HG03196 (cell line): Measurements from ENCODE around the gene SPAG6.
A peak's percentile ranks its signal among the peaks of the same experiment; 100 is the strongest.

Experiments
- ATAC-seq: cut with Tn5 transposase; IDR thresholded peaks from one replicate; pipeline ENCODE4 v1.9.1; 2021; ENCODE audit not compliant: unreplicated experiment

Gene SPAG6

DNA sequence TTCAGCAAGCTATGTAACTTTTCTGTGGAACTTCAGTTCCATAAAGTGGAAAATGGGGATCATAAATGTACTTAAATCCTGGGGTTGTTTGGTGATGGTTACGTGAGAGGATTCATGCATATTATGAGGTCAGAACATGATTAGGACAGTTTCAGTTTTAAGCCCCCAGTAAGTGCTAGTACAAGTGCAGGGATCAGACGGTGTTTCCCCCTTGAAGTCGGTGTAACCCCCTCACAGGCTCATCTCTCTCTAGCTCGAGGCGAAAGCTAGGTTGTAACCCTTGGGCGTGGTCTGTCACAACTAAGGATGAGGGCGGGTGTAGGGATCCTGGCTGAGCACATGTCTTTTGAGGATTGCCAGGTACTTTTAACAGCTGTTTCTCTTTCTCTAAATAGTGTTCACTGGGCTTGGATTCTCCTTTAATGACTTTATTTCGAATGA is 84.7 kb downstream of the SPAG6 start:
- ATAC-seq, result no peak

DNA sequence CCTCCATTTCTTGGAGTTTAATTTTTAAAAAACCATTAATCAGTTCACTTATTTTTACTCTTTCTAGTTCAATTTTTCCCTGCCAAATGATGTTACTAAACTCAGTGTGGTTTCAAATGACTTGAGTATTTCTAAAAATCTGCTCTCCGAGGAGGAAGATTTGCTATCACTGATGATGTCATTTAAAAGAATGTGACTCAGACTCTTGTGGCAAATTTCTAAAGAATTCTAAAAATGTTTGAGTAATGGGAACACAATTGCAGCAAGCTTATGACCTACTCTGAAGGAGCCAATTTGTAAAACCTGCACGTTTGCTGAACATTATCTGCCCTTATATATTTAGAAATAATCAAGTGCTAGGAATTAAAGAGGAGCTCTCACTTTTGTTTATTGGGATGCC is 88.6 kb downstream of the SPAG6 start:
- no peak for ATAC-seq

DNA sequence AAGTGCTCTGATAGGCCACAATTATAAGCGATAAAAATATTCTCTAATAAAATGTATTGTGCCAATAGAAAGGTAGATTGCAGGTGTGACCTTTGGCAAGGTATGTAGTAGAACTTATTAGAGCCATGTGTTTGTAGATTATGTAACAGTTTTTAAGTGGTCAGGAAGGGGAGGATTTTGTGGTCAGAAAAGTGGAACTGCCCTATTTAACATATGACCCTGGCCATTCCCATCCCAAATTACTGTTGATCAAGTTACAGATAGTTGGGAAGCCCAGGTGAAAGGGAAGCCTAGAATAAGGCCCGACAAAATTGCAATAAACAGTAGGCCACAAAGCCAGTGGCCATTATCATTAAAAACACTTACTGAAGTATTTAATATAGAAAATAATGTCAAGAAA is 89.2 kb downstream of the SPAG6 start:
- ATAC-seq, result no peak

DNA sequence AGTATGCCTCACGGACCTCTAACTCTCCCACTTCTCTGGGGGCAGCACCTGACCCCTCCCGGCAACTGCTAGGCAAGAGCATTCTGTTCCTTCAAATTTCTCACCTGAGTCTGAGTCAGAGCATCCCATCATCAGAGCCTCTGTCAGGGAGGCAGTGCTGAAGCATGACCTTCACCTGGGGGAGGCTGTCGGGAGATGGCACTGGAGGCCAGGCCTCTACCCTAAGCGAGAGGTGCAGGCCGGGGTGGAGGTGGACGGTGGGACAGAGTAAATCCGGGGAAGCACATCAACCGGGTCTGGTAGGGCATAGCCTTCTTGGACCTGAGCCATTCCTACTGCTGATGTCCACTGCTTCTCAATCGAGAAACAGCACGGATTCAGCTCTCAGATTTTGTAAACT is 90.4 kb downstream of the SPAG6 start:
- no peak for ATAC-seq

DNA sequence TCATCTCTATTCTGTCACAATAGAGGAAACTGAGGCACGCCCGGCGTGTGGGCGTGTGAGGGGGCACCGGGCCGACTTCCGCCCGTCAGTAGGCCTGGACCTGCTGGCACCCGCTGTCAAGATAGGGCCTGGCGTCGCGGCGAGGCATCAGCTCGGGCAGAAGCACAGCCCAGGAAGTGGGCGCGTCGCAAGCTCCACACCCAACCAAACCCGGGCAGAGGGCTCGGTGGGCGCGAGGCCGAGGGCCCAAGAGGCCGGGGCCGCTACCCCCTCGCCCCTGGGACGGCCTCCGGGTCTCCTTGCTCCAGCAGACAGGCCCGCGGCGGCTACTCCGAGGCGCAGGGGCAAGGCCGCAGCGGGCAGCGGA is 91.2 kb downstream of the SPAG6 start:
- ATAC-seq, result peak; percentile 34

DNA sequence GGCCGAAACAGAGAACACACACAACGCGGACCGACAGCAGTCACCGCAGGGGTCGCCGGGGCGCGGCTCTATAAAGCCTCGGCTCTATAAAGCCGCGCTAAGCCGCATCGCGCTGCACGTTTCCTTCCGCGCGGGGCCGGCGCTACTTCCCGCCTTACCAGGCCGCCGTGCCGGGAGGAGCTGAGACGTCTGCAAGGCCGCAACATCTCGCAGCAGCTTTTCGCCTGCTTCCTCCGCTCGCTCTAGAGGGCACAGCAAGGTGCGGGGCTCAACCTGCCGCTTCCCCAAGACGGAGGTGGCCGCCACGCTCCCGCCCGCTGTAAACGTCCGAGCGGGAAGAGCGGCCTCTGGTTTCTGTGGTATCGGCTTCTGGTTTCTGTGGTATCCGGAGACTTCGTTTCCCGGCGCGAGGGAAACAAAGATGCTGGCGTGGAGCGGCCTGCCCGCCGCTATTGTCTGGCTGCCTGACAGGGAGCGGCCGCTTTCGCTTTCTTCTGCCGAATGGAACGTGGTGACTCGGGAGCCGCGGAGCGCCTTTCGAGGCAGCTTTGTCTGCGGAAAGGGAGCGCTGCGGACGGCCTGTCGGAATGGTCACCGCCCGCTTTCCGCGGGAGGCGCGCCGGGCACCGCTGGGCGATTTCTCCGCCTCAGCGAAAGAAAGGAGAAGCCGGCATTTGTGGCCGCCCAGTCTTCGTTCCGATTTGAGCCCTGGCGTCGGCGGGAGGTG is 91.8 kb downstream of the SPAG6 start:
- ATAC-seq, result peak; percentile 73

DNA sequence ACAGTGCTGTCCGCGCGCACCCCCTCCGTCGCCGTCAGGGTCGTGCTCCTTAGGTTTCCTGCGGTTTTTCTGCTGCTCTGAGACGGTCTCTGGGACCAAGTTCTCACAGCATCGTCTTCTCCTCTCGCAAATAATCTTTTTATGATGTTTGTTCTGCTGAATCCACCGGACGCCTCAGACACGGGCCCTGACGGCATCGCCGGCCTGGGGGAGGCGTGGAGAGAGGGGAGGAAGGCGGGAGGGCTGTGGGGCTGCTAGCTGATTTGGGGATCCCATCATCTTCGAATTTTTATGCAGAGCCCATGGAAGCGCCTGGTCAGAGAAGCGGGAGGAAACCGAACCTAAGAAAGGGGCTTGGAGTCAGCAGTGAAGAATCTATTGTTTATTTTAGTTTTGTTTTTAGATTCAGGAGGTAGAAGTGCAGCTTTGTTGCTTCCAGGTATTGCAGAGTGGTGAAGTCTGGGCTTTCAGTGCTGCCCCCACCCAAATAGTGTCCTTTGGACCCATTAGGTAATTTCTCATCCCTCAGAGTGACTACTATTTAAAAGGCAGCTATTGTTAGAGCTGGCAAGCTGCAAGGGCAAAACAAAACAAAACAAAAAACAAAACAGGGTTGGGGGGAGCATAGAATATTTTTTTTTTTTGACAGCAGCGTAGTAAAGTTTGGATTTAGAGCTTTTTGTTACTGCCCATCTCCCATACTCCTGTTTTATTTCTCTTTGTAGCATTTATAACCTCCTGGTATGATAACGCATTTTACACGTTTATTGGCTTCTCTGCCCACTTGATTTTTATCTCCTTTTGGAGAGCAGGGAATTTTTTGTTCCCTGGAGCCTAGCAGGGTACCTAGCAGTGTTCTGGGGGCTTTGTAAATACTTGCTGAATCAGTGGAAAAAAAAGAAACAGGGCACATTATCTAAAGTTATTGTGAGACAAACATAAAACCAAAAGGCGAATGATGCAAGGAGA is 92.6 kb downstream of the SPAG6 start:
- ATAC-seq, result peak; percentile 17

DNA sequence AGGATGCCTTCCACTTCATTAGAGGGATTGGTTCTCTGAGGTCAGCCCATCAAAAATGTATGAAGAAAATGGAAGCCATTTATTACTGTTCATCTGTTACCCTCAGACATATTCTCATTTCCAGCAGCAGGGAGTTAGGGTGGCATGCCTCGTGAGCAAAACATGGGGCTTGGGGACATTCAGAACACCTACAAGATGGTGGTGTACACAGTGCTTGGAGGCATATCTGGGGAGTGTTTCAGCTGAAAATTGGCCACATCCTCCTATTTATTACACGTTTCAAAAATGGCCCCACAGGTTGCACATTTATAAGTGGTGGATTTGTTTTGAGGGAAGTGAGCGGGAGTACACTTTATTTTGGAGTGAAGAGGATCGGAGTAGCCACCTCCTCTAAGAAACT is 93.4 kb downstream of the SPAG6 start:
- ATAC-seq, result no peak

DNA sequence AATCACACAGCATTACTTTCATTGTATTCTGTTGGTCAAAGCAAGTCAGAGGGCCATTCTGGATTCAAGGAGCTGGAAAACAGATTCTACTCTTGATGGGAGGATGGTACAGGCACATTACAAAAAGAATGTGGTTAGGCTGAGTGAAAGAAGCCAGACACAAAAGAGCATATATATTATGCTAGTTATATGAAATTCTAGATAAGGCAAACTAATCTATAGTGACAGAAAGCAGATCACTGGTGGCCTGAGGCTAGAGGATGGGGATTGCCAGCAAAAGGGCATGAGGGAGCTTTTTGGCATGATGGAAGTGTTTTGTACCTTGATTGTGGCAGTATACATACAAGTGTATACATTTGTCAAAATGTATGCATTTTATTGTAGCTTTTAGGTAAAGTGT is 96.8 kb downstream of the SPAG6 start:
- ATAC-seq, result no peak

DNA sequence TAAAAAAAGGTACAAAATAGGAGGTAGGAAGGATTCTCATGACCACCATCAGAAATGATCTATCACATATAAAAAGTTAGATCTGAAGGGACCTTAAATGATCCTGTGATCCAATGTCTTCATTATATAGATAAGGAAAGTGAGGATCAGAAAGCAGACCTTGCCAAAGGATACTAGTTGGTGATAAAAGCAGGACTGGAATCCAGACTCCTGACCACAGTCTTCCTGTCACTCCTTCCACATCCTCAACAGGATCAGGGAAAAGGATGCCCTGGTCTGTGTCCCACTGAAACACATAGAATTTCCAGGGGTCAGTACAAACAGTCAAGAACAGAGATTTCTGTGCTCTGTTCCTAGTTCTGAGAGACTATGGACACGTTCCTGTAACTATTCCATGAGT is 97.2 kb downstream of the SPAG6 start:
- ATAC-seq, result no peak

DNA sequence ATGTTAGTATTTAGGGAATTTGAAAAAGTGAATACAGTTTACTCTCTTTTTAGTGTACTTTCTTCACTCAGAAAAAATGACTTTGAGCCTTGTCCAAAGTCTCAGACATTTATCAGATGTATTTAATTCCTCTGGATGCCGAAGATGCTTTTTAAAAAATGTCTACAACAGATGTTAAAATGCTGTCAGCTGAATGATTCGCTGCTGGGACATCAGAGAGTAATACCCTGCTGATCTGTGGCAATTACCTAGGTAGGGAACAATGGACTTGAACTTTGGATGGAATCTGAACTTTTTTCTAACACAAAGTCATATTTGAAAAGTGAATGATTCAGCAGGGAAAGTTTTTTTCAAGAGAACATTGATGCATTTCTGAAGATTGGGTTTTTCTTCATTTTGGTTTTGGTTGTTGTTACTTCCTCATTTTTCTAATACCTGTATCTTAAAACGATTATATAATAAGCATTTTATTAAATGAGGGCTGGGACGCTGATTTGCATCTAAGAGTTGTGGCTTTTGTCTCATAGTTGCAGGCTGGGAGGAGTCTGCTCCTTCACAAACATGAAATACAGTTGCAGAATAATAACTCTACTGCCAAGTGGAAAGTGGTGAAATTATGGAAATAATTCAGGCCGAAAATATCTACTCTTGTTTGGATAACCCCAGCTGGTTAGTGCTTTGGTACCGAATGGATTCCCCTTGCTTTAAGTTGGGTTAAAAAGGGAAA is 98.0 kb downstream of the SPAG6 start:
- ATAC-seq, result no peak

DNA sequence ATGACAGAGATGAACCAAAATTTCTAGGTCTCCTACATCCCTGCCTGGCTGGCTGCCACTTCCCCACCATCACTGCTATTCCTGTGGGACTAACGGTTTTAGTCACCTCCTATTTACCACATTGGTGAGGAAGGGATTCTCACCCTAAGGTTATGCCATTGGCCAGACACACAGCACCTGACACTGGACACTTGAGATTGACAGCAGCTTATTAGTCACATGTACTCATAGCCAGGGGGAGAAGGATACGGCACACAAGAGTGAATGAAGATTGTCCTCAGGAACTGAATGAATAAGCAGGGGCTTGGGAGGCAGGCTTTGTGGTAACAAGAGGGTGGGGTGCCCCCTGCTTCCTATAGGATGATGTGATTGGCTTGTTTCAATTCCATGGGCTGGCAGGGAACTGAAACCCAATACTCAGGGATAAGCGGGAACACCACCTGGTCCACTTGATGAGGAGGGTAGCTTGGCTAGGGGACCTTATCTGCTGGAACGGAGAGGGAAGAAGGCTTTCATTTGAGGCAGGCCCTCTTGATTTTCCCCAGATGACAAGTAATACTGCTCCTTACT is 99.0 kb downstream of the SPAG6 start:
- ATAC-seq, result no peak

DNA sequence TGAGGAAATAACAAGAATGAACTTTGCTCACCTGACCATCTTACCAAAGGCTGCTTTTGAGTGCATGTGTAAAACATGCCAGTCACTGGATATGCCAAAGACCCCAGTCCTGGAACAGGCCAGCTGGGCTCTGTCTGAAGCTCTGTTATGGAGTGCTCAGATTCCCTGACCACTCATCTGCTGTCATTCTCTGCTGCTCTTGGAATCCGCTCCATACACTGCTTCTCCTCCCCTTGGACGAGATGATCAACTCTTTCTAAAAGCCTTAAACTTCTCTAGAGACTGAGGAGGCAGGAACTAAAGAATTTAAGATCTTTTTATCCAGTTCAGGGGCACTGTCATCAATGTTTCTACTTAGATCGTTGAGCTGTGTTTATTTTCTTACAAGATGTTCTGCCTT is 100.2 kb downstream of the SPAG6 start:
- no peak for ATAC-seq

DNA sequence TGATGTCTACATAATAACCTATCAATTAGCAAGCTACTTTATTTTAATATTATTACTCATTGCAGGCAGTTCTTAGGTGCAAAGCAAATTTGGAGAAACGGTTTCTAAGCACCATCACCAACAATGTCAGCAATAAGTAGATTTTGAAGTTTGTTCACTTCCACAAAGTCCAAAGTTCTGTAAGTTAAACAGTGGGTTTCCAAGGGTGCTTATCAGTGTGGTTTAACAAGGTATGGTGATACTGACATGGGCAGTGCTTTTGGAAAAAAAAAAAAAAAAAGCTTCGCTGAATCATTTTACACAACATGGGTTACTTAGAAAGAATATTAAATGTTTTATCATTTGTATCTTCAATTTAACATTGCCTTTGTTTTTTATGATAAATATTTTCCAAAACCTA is 101.8 kb downstream of the SPAG6 start:
- no peak for ATAC-seq

DNA sequence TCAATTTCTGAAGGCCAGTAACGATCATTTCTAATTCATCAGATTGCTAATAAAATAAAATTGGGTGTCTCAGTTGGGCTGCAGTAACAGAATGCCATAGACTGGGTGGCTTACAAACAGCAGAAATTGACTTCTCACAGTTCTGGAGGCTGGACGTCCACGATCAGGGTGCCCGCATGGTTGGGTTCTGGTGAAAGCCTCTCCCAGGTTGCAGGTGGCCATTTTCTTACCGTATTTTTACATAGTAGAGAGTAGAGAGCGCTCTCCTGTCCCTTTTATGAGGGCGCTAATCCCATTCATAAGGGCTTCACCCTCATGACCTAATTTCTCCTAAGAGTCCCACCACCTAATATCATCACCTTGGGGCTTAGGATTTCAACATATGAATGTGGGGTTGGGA is 106.0 kb downstream of the SPAG6 start:
- no peak for ATAC-seq

DNA sequence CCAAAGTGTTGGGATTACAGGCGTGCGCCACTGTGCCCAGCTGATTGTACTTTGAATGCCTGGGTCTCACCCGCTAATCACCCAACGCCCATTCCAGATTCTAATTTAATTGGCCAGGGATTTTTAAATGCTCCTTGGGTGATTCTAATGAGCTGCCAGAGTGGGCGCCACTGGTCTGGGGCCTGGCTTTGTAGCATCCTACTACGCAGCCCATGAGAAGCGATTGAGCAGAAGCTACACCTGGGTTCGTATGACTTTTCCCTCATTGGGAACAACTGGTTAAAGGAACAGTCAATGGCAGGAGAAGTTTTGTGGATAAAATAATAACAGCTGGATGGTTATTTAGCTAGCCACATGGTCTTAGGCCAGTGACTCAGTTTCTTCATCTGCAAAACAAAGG is 108.0 kb downstream of the SPAG6 start:
- no peak for ATAC-seq

DNA sequence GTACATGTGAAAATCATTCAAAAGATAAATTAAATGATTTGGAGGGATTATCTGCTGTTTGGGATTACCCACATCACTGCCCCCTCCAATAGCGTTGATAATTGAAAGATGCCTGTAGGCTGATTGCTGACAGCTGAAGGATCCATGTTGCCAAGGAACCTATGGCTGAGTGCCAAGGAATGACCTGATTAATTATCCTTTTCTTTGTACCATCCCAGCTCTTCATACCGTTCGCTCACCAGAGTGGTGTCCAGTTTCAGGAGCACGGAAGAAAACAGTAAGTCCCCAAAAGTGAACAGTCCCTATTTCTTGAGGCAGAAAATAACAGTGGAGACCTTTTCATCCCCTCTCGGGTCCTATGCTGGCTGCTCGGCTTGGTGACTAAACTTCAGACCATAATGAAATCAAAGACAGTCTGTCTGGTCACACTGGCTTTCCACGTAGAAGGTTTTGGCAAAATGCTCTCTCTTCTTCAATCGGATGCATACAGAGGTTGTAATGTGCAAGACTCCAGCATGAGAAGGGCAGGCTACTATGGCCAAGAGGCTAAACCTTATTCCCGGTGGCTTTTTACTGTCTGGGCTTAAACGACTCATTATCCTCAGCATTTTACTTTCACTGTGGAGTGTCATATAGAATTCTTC is 108.8 kb downstream of the SPAG6 start:
- no peak for ATAC-seq

DNA sequence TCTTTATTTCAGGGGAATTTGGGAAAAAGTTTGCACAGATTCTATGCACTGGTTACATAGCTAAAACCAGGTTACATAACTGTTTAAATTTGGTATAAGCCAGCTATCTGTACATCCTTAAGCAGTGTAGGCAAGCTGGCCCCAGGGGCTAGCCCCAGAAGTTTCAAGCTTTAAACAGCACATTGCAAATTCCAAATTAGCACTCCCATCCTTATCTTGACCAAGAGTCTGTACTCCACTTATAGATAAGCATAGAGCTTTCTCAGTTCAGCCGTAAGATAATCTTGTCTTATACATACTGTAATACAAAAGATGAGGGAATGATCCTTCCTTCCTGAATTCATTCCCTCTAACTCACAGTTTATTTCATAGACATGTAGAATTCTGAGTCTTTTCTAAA is 109.3 kb downstream of the SPAG6 start:
- ATAC-seq, result no peak

DNA sequence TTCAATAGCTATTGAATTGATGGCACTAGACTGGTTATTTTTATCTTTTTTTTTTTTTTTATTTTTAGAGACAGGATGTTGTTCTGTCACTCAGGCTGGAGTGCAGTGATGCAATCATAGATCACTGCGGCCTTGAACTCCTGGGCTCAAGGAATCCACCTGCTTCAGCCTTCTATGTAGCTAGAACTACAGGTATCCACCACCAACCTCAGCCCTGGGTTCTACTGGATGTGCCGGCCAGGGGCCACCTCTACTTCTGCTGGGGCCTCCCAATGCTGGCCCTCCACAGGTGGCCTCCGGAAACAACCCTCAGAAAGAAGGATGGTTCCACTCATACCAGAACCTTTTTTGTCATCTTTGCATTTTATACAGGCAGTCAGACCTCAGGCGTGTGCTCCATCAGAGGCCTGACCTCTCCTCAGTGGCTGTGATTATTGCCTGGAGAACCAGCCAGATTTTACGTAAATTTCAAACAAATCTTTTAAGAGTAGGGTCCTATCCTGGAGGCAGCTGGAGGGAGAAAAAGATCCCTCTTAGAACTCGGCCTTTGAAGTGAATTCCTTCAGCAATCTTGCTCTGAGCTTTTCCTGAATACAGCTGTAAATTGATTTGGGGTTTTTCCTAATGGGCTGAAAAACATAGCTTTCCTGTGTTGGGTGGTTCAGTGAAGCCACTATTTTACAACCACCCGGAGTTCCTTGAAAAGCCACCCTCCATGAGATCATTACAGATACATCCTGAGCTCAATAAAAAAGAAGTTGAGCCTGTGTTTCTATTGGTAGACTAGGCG is 110.0 kb downstream of the SPAG6 start:
- no peak for ATAC-seq

DNA sequence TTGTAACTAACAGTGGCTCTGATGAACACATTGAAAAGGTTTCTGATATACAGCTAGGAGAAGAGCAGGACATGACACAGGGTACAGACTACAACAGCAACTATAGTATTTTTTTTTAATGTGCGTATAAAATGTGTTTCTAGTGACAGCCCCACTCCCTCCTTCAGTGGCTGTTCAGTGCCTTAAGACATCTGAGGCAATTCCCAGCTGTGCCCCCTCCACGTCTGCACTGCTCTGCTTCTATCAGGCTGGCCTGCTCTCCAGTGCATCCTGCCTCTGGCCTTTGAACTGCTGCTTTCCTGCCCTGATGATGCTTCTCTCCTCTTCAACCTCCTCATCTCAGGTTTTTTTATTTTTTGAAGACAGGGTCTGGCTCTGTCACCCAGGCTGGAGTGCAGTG is 111.2 kb downstream of the SPAG6 start:
- no peak for ATAC-seq
